Measurements from ENCODE around the gene HOXA11. TPM values are rescaled to one million over a fixed set of nuclear protein-coding genes. Genes with fewer than 3 reads are reported as not detected.
A peak's percentile ranks its signal among the peaks of the same experiment; 100 is the strongest.

The HOXA11 gene
- total and polyA plus RNA-seq, 7 experiments from 2014 or later, result not detected

- Histone ChIP-seq H3K36me3 (ENCODE audit: control insufficient read depth in 2 of 3, insufficient read depth in 3 of 3, low read length in 3 of 3) (no peaks in the 10 kb centered on the region), H3K4me1 (ENCODE audit: control insufficient read depth in 2 of 2, insufficient read depth in 2 of 2, low read length in 2 of 2) (peaks cover 19 to 50% of the 10 kb centered on the region in 2 donors), H3K9me3 (ENCODE audit: control insufficient read depth in 2 of 3, low read length in 3 of 3) (no peaks in the 10 kb centered on the region), H3K27me3 (ENCODE audit: control insufficient read depth in 2 of 2, insufficient read depth in 2 of 2, low read length in 2 of 2) (peaks cover 43 to 91% of the 10 kb centered on the region in 2 donors), H3K27ac (ENCODE audit: low read depth, low read length) (no peak overlapping the region), H3K4me3 (ENCODE audit: low read length) (peak overlapping the region; percentile 12)
- peak overlapping the region in 8 of 9 donors; percentile 22 to 88 (median 70) for H3K27ac Mint-ChIP-seq
- CTCF ChIA-PET, result interaction anchor here (1.1 kb wide), 2 partner anchors 14 to 1275 kb away, joined by 3 to 4 read pairs; no protein-coding TSS in a partner anchor
- H3K9me3 Mint-ChIP-seq, result peaks cover 0 to 31% (median 2%) of the 10 kb centered on the region in 11 donors
- intact Hi-C loops (cut with micrococcal nuclease), result loop anchor here (1.0 to 2.0 kb wide), 3 partner anchors 9 to 17 kb away; partner anchors contain the start of gene HOXA11 (in 1 of the 2)
- ATAC-seq (no peak), DNase-seq (no peak)
- POLR2A ChIA-PET, result interaction anchor here (1.0 to 1.7 kb wide), 6 partner anchors 11 to 20 kb away, joined by 3 to 7 read pairs (median 4); partner anchors contain the start of gene HOXA11
- peaks cover 73 to 86% (median 77%) of the 10 kb centered on the region in 5 donors for H3K27me3 Mint-ChIP-seq
- H3K4me1 Mint-ChIP-seq, result peaks cover 24 to 74% (median 35%) of the 10 kb centered on the region in 7 donors
- H3K36me3 Mint-ChIP-seq, result peaks cover 0 to 5% (median 5%) of the 10 kb centered on the region in 5 donors
- peak overlapping the region in 6 of 10 donors; percentile 9 to 75 (median 52) for H3K4me3 Mint-ChIP-seq
These were observed 17.1 kb downstream of the HOXA11 start for GRCh38 chr7:27167916-27168264.

GRCh38 chr7:27166531-27167505, 18.2 kb downstream of the HOXA11 start:
- peaks cover 18 to 65% (median 30%) of the 10 kb centered on the region in 7 donors for H3K4me1 Mint-ChIP-seq
- ATAC-seq (no peak), DNase-seq (peak in 2 of 9 donors; percentile 14 to 39)
- H3K4me1 ChIP-seq (ENCODE audit: control insufficient read depth in 2 of 2, insufficient read depth in 2 of 2, low read length in 2 of 2), result peaks cover 15 to 40% of the 10 kb centered on the region in 2 donors
- H3K36me3 ChIP-seq (ENCODE audit: control insufficient read depth in 2 of 3, insufficient read depth in 3 of 3, low read length in 3 of 3), result no peaks in the 10 kb centered on the region
- peak overlapping the region in 8 of 10 donors; percentile 9 to 75 (median 56) for H3K4me3 Mint-ChIP-seq
- peaks cover 0 to 27% (median 0%) of the 10 kb centered on the region in 11 donors for H3K9me3 Mint-ChIP-seq
- peaks cover 43 to 82% of the 10 kb centered on the region in 2 donors for H3K27me3 ChIP-seq (ENCODE audit: control insufficient read depth in 2 of 2, insufficient read depth in 2 of 2, low read length in 2 of 2)
- peak overlapping the region in 8 of 9 donors; percentile 36 to 88 (median 74) for H3K27ac Mint-ChIP-seq
- no peak overlapping the region for H3K4me3 ChIP-seq (ENCODE audit: low read length)
- intact Hi-C loops (cut with micrococcal nuclease), result loop anchor here in 1 of 2 donors (2.0 kb wide), 1 partner anchor 18 kb away; the partner anchor contains the start of gene HOXA11
- peaks cover 75 to 87% (median 79%) of the 10 kb centered on the region in 5 donors for H3K27me3 Mint-ChIP-seq
- no peak overlapping the region for H3K27ac ChIP-seq (ENCODE audit: low read depth, low read length)
- ChIA-PET POLR2A (interaction anchor here (0.8 to 1.7 kb wide), 3 partner anchors 12 to 20 kb away, joined by 3 to 7 read pairs (median 4); no protein-coding TSS in a partner anchor), CTCF (no interaction called here)
- peaks cover 0 to 5% (median 5%) of the 10 kb centered on the region in 5 donors for H3K36me3 Mint-ChIP-seq
- H3K9me3 ChIP-seq (ENCODE audit: control insufficient read depth in 2 of 3, low read length in 3 of 3), result no peaks in the 10 kb centered on the region

GRCh38 chr7:27165996-27166530, 19.0 kb downstream of the HOXA11 start:
- DNase-seq (peak in 2 of 9 donors; percentile 30 to 42), ATAC-seq (no peak)
- H3K9me3 ChIP-seq (ENCODE audit: control insufficient read depth in 2 of 3, low read length in 3 of 3), result no peaks in the 10 kb centered on the region
- Mint-ChIP-seq H3K27me3 (peaks cover 68 to 85% (median 72%) of the 10 kb centered on the region in 5 donors), H3K4me1 (peaks cover 14 to 59% (median 26%) of the 10 kb centered on the region in 7 donors), H3K36me3 (peaks cover 0 to 5% (median 5%) of the 10 kb centered on the region in 5 donors), H3K4me3 (peak overlapping the region in 9 of 10 donors; percentile 21 to 75 (median 66)), H3K27ac (peak overlapping the region in 8 of 9 donors; percentile 48 to 89 (median 78)), H3K9me3 (peaks cover 0 to 23% (median 0%) of the 10 kb centered on the region in 11 donors)
- no peak overlapping the region for H3K4me3 ChIP-seq (ENCODE audit: low read length)
- no peaks in the 10 kb centered on the region for H3K36me3 ChIP-seq (ENCODE audit: control insufficient read depth in 2 of 3, insufficient read depth in 3 of 3, low read length in 3 of 3)
- H3K27ac ChIP-seq (ENCODE audit: low read depth, low read length), result no peak overlapping the region
- ChIA-PET CTCF (no interaction called here), POLR2A (interaction anchor here (0.8 to 1.2 kb wide), 2 partner anchors 13 to 21 kb away, joined by 3 to 4 read pairs; no protein-coding TSS in a partner anchor)
- peaks cover 12 to 42% of the 10 kb centered on the region in 2 donors for H3K4me1 ChIP-seq (ENCODE audit: control insufficient read depth in 2 of 2, insufficient read depth in 2 of 2, low read length in 2 of 2)
- intact Hi-C loops (cut with micrococcal nuclease), result loop anchor here in 1 of 2 donors (2.0 kb wide), 1 partner anchor 19 kb away; the partner anchor contains the start of gene HOXA11
- peaks cover 37 to 74% of the 10 kb centered on the region in 2 donors for H3K27me3 ChIP-seq (ENCODE audit: control insufficient read depth in 2 of 2, insufficient read depth in 2 of 2, low read length in 2 of 2)

GRCh38 chr7:27165089-27165995, 19.7 kb downstream of the HOXA11 start, which contains the start of gene HOXA9:
Gene HOXA9 (minus strand): TSS chr7:27165537. CDS start chr7:27165457, 80 bp downstream.
- H3K4me3 Mint-ChIP-seq, result peak within 1 kb of the TSS; percentile 20 to 75 (median 64)
- H3K4me3 ChIP-seq (ENCODE audit: low read length), result no peak within 1 kb of the TSS
- H3K27me3 ChIP-seq (ENCODE audit: control insufficient read depth in 2 of 2, insufficient read depth in 2 of 2, low read length in 2 of 2), result peaks cover 34 to 67% of the 10 kb centered on the region in 2 donors
- H3K27ac ChIP-seq (ENCODE audit: low read depth, low read length), result no peak within 1 kb of the TSS
- peaks cover 61 to 83% (median 65%) of the 10 kb centered on the region in 5 donors for H3K27me3 Mint-ChIP-seq
- CTCF ChIA-PET, result no interaction called here
- DNase-seq (peak in 3 of 9 donors; percentile 22 to 37 (median 33)), ATAC-seq (peak; percentile 44)
- peaks cover 0 to 22% (median 0%) of the 10 kb centered on the region in 11 donors for H3K9me3 Mint-ChIP-seq
- POLR2A ChIA-PET, result interaction anchor here (1.2 kb wide), 1 partner anchor 21 kb away, joined by 4 read pairs; no protein-coding TSS in a partner anchor
- peaks cover 14 to 45% of the 10 kb centered on the region in 2 donors for H3K4me1 ChIP-seq (ENCODE audit: control insufficient read depth in 2 of 2, insufficient read depth in 2 of 2, low read length in 2 of 2)
- H3K36me3 Mint-ChIP-seq, result peaks cover 0 to 5% (median 5%) of the 10 kb centered on the region in 5 donors
- no peaks in the 10 kb centered on the region for H3K36me3 ChIP-seq (ENCODE audit: control insufficient read depth in 2 of 3, insufficient read depth in 3 of 3, low read length in 3 of 3)
- intact Hi-C loops (cut with micrococcal nuclease), result no loop called here
- H3K27ac Mint-ChIP-seq, result peak within 1 kb of the TSS; percentile 67 to 89 (median 79)
- no peaks in the 10 kb centered on the region for H3K9me3 ChIP-seq (ENCODE audit: control insufficient read depth in 2 of 3, low read length in 3 of 3)
- H3K4me1 Mint-ChIP-seq, result peaks cover 14 to 58% (median 26%) of the 10 kb centered on the region in 7 donors

- DNase-seq (peak in 1 of 9 donors; percentile 33), ATAC-seq (no peak)
- H3K27me3 ChIP-seq (ENCODE audit: control insufficient read depth in 2 of 2, insufficient read depth in 2 of 2, low read length in 2 of 2), result peaks cover 37 to 68% of the 10 kb centered on the region in 2 donors
- POLR2A ChIA-PET, result no interaction called here
- CTCF ChIA-PET, result no interaction called here
- H3K27ac Mint-ChIP-seq, result peak overlapping the region in 8 of 9 donors; percentile 51 to 84 (median 66)
- H3K27me3 Mint-ChIP-seq, result peaks cover 64 to 86% (median 66%) of the 10 kb centered on the region in 5 donors
- no peak overlapping the region for H3K27ac ChIP-seq (ENCODE audit: low read depth, low read length)
- peak overlapping the region in 8 of 10 donors; percentile 5 to 63 (median 42) for H3K4me3 Mint-ChIP-seq
- H3K4me1 ChIP-seq (ENCODE audit: control insufficient read depth in 2 of 2, insufficient read depth in 2 of 2, low read length in 2 of 2), result peaks cover 14 to 51% of the 10 kb centered on the region in 2 donors
- peaks cover 0 to 20% (median 0%) of the 10 kb centered on the region in 11 donors for H3K9me3 Mint-ChIP-seq
- intact Hi-C loops (cut with micrococcal nuclease), result loop anchor here (5.0 kb wide), 5 partner anchors 33 to 1212 kb away; partner anchors contain the start of genes EVX1 (in 1 of the 2) and SNX10 (in 1 of the 2)
- H3K36me3 ChIP-seq (ENCODE audit: control insufficient read depth in 2 of 3, insufficient read depth in 3 of 3, low read length in 3 of 3), result no peaks in the 10 kb centered on the region
- no peaks in the 10 kb centered on the region for H3K9me3 ChIP-seq (ENCODE audit: control insufficient read depth in 2 of 3, low read length in 3 of 3)
- peaks cover 0 to 5% (median 5%) of the 10 kb centered on the region in 5 donors for H3K36me3 Mint-ChIP-seq
- no peak overlapping the region for H3K4me3 ChIP-seq (ENCODE audit: low read length)
- H3K4me1 Mint-ChIP-seq, result peaks cover 20 to 61% (median 30%) of the 10 kb centered on the region in 7 donors
These were observed 20.5 kb downstream of the HOXA11 start for GRCh38 chr7:27164367-27165088.

All from naive thymus-derived CD4-positive, alpha-beta T cell (primary cell).